B cell (primary cell): ENCODE results near the gene MAPRE3.

Experiments used
- EZH2 ChIP-seq: IDR thresholded peaks from 2 replicates; pipeline ENCODE4 v1.6.1; 2012; ENCODE audit warnings: borderline replicate concordance, low read depth, mild to moderate bottlenecking, moderate library complexity, low read length; ENCODE audit not compliant: insufficient read depth, poor library complexity, severe bottlenecking
- TF ChIP-seq, protein P1 (sequence below): fragments of 200-600 bp; IDR thresholded peaks from one replicate; pipeline ENCODE4 v1.8.0; 2022; ENCODE audit warnings: antibody characterized with exemption, mild to moderate bottlenecking

DNA sequence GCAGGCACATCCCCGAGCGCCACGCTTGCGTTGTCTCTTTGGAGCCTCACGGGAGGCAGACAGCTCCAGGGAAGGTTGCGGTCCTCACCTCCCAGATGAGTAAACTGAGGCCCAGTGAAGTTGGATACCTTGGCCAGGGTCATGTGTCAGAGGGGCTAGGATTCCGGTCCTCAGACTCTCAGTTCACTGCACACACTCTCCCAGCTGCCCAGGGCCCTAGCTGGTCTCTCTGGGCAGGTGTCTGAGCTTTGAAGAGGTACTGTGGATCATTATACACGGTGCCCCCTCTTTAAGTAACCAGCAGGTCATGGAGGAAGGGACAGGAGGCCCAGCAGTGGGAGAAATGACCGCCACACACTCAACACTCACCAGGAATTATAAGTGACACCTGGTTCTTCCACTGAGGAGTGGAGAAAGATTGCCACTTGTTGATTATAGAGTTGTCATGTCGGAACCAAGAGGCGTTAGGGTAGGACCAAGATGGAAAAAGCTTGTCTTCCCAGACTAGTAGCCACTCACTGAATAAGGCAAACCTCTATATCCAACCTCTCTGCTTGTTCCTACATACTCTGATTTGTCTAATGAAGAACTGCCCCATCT is 62.9 kb downstream of the MAPRE3 start:
- TF ChIP-seq, protein P1, sequence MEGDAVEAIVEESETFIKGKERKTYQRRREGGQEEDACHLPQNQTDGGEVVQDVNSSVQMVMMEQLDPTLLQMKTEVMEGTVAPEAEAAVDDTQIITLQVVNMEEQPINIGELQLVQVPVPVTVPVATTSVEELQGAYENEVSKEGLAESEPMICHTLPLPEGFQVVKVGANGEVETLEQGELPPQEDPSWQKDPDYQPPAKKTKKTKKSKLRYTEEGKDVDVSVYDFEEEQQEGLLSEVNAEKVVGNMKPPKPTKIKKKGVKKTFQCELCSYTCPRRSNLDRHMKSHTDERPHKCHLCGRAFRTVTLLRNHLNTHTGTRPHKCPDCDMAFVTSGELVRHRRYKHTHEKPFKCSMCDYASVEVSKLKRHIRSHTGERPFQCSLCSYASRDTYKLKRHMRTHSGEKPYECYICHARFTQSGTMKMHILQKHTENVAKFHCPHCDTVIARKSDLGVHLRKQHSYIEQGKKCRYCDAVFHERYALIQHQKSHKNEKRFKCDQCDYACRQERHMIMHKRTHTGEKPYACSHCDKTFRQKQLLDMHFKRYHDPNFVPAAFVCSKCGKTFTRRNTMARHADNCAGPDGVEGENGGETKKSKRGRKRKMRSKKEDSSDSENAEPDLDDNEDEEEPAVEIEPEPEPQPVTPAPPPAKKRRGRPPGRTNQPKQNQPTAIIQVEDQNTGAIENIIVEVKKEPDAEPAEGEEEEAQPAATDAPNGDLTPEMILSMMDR, result no peak
- no peak for TF ChIP-seq EZH2
